NCI-H1417 (cell line): Measurements from ENCODE around the gene SIAE.
A peak's percentile ranks its signal among the peaks of the same experiment; 100 is the strongest.

Experiments
- DNase-seq, 3 experiments: peaks; one replicate each; lab custom pipeline; 2025; lab: John Stamatoyannopoulos, UW

SIAE gene

DNA sequence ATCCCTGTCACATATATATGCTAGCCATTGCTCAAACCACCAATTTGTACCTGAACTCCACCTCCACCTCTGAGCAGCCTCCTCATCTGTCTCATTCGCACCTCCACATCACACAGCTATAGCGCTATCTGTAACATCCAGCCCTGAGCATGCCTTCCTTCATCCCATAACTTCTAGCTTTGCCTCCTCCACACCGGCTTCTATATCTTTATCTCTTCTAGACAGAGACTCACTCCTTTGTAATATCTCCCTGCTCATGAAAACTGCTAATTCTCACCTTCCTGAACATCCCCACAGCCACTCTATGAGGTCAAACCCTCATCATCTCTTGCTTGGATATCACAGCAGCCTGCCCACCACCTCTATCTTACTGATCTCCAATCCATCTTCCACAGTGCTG is 5.9 kb downstream of the SIAE start:
- DNase-seq, result no peak

DNA sequence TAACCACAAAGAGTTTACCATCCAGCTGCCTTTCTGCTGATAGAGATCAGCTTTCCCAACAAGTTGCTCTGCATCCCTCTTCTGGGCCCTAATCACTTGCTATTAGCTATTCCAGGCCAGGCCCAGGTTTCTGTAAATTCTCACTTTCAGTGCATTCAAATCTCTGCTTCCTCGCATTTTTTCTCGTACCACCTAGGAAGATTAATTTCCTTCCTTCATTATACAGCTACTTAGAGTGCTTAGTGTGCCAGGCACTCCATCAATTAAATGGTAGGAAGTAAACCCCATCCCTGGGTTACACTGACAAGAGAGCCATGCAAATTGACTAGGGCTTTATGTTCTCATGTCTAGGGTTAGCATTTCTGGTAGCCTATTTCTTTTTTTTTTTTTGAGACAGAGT is 9.7 kb downstream of the SIAE start:
- DNase-seq, result no peak

DNA sequence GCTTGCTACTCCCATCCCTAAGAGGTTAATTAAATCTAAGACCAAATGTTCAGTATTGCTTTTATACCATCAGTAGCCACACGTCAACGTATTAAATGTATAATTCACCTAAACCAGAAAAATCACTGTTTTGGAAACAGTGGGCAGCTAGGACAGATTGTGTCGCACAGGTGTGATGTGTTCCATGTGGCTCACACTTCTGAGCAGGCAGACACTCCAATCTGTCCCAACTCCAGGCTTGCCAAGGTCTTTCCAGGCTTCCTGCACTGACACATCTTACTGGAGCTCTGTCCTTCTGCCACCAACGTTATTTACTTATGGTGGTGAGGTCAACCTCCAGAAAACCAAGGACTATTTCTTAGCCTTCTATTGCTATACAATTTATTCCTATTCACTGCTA is 11.4 kb downstream of the SIAE start:
- no peak for DNase-seq

DNA sequence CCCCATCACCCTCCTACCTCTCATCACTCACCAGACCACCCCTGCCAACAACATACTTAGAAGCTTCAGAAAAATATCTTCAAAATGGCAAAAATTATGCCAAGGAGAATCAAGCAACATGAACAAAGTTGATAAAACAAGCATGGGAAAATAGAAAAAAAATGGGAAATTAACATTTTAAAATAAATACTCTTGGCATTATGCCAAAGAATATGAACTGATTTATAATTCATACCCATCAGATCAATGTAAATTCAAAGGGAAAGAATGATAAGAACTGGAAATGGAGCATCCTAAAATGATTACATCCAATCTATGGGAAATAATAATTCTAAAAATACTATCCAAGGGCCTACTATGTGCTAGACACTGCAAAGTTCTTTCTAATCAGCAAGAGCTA is 12.0 kb downstream of the SIAE start:
- no peak for DNase-seq

DNA sequence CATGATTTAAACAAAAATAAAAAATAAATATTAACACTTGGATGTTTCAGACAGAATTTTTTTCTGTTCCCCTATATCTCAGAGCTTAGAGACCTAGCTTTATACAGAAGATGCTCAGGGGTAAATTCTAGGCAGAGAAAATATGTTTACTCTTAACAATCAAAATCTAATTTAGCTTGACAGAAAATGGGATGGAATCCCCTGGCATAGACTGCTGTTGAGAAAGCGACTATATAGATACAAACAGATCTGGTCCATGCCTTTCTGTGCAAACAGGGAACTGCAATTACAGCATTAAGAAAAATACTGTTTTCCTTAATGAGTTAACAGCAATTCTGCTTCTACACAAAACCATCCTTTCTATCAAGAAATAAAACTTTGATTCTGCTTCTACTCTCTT is 14.6 kb downstream of the SIAE start:
- no peak for DNase-seq

DNA sequence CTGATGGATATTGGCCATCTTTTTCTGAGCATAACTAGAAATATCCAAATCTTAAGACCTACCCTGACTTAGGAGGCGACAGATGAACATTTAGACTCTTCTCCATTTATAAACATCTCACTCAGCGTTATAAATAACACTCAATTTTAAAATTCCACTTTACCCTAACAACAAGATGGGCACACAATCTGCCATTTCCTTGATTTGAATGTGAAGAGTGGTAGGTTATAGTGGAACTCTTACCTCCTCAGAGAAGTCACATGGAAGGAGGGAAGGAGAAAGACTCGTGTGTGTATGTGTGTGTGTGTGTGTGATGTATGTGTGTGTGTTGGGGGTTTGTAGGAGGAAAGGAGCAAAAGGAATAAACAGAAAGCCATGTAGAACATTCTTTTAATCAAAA is 15.0 kb downstream of the SIAE start:
- no peak for DNase-seq

DNA sequence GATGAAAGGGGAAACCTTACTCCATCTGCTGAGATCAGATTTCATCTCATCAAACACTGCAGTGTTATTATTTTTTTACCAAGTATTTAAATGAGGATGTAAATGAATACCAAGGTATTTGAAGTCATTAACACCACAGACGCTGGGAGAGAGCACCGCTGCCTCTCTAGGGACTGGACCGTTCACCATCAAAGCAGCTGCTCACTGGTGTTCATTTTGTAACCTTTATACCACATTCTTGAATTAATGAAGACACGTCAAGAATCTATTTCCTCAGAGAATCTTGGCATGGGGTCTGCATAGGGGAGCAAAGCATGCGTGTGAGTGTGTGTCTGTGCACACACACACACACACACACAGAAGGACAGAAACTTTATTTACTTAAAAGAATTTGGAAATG is 15.6 kb downstream of the SIAE start:
- peak in 1 of 3 experiments; percentile 54 for DNase-seq

DNA sequence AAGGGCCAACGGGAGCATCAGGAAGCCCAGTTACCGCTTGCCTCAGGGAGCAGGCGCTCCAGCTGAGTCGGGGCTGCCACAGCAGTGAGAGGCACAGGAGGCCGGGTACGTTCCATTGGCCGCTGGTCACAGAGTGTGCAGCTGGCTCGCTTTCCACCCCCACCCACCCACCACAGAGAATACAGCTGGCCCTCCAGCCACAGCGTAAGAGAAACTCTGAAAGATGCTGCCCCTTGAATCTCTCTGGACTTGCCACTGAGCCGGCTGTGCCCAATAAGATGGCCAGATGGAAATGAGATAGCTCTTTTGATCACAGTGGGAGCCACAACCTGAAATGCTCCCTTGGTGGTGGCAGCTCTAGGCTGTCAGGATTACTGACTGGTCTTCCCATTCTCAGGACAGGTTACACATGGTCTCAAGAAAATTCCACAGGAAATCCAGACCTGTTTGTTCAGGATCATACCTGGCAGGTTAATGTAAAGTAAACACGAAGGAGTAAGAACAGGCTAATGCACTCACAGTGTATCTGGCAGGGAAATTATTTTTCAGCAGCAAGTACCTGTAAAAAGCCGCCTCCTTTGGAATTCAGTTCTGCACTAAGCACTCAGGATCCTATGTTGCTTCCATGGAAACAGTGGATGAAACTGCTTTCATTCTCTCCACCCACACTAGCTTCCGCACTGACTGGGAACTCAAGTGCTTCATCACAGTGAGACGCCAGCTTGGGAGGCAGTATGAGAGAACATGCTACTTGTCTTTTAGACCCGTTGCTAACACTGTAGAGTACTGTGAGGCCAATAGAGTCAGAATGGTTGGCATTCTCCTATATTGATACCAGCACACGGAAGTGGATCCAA is 16.5 kb downstream of the SIAE start:
- DNase-seq, result peak; percentile 63 to 92 (median 88)

DNA sequence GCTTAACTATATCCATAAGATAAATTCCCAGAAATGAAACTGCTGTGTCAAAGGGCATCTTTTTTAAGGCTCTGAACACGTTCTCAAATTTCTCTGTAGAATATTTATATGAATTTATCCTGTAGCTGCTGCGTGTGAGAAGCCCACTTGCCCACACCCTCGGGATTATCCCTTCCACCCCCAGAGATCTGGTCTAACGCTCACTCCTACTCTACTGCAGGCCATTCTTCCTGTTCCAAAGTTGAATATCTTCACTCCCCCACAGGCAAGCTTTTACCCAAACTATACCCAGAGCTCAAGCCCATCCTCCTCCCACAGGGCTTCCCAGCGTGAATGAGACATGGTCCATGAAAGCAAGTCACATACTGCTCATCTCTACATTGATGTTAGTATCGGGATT is 24.9 kb downstream of the SIAE start:
- no peak for DNase-seq

DNA sequence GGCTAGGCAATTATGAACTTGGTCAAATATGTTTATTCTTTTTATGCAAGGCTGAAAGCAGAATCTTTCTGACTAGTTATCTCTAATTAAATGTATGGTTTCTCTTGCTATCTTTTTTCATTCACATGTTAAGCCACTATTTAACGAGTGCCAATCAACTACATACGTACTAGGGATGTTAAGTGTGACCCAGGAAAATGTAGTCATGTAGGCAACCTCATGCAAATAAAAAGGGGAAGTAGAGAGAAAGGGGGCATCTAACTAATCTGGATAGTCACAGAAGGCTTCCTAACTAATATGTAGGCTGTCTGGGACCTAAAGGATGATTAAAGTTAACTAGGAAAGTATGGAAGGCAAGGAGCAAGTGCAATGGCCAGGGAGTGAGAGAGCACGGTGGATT is 27.4 kb downstream of the SIAE start:
- DNase-seq, result no peak

DNA sequence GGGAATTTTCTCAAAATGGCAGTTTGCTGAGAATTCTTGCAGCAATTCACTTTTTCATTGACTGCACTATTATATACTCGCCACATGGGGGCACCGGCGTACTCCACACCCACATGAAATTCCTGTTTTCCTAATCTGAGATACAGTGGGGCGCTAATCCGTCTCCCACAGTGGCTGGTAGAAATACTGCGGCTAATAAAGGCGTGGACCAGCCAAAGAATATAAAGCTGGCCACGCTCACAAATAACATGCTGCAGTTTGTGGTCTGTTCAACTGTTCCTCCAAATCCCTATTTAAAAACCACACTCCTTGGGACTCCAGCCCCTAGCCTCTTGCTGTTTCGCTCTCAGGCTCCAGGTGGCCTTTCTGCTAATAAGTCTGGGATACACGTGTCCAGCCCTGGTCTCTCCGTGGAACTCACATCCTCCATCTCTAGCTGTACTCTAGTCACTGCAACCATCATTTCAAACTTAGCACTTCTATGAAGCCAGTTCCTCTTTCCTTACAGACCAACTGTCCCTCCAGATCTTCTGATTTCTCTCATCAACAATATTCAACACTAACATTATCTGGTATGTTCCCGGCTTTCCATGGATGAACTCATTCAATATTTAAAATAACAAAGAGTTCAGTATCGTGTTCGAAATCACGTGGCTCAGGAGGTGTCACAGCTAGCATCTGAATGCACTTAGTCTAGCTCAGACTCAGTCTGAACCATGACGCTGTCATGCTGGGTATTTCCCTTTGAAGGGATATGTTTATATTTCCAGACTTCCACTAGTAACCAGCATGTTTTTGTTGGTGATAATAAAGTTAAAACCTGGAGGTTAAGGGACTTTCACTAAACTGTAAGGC is 28.9 kb downstream of the SIAE start:
- DNase-seq, result peak; percentile 37 to 90 (median 82)

DNA sequence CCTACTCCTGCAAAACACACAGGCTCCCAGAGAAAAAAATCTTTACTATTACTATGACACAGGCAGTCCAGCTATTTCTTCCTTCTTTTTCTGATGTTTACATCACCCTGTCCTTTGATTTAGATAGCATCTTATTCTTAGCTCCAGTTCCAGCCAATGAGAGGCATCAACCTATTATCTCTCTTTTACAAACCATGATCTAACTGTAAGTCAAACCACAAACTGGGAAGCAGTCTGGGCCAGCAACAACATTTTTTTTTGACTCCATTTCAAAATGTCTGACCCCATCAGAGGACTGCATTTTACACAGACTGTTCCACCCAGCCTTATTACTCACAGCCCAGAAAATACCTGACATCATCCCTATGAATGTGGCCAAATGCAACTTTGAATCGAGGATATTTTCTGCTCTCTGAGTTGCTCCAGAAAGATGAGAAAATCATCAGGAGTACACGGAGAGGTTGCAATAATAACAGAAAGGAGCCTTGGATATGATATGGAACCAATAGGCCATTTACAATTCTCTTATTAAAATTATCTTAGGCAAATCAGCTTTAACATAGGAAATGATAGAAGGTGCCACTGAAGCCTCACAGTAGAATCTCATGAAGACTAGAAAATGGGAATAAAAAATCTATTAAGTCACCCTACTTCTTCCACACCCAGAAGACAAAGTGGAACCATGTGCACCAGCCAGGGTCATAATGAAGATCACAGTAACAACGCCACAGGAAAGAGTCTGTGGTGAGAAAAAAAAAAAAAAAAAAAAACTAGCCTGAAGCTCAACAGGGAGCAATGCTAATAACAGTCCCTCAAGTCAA is 29.7 kb downstream of the SIAE start:
- DNase-seq, result no peak

DNA sequence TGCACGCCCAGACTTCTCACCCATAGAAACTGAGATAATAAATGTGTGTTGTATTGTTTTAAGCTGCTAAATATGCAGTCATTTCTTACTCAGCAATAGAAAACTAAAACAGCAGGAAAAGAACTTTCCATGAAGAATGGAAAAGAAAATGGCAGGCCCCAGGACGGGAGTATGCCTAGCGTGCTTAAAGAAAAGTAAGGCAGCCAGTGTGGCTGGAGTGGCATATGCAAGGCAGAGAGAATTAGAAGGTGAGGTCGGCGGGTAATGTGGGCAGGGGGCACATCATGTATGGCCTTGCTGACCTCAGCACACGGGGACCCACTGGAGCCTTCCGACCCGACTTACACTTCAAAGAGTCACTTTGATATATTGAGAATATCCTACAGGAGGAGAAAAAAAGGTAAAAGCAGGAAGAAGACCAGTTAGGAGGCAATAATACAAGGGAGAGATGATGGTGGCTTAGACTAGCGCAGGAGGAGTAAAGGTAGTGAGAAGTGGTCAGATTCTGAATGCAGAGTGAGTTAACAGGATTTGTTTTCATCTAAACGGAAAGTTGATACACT is 30.4 kb downstream of the SIAE start:
- no peak for DNase-seq

DNA sequence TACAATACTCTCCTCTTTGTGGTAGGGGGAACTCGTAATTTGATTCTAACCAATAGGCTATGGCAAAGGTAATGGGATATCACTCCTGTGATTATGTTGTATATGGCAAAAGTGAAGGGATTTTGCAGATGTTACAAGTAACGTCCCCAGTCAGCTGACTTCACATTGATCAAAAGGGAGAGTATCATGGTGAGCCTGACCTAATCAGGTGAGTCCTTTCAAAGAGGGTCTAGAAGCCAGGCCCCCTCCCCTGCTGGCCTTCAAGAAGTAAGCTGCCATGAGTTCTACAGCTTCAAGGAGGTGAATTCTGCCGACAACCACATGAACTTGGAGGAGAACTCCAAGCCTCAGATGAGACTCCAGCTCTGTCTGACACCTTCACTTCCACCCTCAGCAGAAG is 30.9 kb downstream of the SIAE start:
- no peak for DNase-seq

DNA sequence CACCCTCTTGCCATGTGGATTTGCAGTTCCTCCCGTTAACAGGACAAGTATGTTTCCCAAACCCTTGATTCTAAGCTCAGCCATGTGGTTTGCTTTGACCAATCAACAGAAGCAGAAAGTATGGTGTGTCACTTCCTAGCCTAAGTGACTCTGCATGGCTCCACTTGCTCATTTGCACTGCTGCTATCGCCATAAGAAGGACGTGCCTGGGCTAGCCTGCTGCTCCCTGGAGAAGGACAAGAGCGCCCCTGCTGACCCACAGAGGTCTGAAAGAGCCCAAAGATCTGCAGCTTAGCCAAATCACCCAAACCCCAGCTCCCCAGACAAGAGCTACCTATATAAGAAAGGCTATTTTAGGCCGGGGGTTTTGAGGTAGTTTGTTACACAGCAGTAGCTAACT is 32.9 kb downstream of the SIAE start:
- no peak for DNase-seq

DNA sequence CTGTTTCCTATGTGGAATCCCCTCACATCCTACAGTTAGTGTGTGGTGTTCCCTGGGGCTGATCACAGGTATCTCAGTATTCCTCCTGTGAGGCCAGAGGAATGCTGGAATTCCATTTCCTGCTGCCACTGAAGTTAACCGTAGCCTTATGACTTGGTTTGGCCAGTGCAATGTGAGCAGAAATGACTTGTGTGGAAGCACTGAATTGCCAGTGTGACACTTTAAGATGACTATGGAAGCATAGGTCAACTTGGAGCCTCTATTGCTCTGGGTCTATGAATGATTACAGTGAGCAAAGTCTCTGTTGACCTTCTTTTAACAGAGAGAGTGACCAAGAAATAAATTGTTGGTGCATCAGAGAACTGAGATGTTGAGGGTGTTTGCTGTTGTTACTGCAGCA is 34.4 kb downstream of the SIAE start:
- no peak for DNase-seq

DNA sequence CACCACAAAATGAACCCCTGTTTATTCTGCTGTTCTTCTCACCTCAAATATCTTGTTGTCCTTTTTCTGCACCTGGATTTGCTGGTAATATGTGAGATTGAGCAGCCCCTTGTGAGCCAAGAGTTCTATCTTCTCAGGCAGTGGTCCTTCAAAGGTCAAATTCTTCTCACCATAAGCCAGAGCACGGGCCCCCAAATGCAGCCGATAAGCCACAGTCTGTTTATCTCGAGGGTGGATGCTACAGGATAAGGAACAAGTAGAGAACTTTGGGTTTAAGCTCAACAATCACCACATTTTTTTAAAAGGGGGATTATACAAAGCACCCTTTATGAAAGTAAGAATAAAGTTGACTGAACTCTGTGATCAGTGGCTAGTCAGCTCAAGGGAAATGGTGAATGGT is 35.0 kb downstream of the SIAE start:
- no peak for DNase-seq

DNA sequence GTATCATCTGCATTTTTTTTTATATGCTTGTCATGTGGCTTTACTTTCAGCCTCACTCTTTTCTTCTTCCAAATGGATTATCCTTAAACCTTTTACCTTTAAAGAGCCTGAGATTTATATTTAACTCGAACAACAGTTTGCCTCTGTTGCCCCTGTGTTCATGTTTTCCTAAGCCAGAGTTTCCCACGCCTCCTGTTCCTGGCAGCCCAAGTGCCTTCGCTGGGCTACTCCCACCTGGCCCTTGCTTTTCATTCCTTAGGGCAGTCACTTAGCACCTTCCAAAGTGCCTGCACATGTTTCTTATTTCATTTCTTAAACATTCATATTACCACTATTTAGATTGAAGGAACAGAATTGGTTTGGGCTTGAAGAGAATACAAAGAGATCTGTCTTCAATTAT is 37.6 kb downstream of the SIAE start:
- DNase-seq, result no peak

DNA sequence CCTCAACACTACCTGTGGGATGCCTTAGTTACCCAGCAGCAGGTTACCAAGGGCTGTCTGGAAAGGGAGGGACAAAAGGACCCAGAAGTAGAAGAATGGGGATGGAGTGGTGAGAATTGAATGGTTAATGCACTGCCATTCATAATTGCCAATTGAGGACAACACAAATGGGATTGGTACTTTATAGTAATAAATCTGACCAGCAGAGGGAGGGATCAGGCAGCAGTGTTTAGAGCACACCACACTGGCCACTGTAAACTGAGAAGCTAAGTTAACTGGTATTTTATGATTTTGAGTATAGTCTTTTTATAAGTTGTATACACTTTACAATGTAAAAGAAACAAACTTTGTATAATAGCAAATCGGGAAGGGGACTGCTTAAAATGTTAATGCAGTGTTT is 40.2 kb downstream of the SIAE start:
- DNase-seq, result peak in 1 of 3 experiments; percentile 20

DNA sequence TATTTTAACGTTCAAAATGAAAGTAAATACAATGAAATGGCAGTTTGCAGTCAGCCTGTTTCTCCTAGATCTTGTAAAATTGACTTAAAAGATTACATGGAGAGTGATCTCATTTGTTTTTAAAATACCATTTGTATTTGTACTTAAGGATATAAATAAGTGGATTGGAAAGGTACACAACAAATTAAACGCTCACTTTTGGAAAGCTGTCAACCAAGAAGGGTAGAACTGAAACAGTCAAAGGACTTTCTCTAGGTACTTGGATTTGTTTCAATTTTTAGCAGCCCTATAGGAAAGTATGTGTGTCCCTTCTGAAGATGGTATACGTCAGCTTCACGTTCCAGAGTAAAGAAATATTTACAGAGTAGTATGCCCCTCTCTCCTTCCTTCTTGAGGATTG is 43.6 kb downstream of the SIAE start:
- no peak for DNase-seq

DNA sequence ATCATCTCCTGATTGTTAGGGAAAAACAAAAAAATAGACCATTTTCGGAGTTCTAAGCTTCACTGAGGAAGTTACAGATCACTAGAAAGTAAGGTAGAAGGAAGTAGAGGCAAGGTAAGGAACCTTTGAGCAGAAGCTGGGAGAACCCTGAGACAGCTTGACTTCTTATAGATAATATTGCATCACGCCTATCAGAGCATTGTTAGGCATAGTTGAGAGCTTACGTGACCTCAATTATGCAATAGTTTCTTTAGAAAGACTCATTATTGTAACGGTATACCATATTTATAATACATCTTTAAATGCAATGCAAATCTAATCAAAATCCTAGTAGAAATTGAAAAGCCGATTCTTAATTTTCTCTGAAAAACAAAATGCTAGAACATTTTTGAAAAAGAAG is 46.0 kb downstream of the SIAE start:
- no peak for DNase-seq

DNA sequence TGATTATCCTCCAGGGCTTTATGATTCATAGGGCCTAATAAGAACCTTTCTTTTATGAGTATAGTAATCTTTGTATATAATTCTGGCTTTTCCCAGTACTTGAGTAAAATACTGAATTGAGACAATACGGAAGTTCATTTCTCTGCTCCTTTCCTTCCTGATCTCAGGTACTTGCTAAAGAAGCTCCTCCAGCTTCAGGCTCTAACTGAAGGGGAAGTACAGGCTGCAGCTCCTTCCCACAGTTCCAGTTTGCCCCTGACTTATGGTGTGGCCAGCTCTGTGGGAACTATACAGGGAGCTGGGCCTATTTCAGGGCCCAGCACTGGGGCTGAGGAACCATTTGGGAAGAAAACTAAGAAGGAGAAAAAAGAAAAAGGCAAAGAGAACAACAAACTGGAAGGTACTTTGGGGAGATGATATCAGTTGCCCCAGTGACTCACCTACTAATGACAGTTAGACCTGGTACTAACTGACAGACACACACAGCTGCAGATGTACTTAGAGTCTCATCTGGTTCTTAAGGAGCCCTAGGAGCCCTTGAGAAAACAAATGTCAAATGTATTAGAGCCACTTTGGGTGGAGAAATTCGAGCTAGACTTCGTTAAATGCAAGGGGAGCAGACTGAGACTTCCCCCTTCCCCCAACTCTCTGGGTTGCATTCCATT is 47.9 kb downstream of the SIAE start:
- no peak for DNase-seq
